Measurements from ENCODE around the gene NGF.

Gene NGF

DNA sequence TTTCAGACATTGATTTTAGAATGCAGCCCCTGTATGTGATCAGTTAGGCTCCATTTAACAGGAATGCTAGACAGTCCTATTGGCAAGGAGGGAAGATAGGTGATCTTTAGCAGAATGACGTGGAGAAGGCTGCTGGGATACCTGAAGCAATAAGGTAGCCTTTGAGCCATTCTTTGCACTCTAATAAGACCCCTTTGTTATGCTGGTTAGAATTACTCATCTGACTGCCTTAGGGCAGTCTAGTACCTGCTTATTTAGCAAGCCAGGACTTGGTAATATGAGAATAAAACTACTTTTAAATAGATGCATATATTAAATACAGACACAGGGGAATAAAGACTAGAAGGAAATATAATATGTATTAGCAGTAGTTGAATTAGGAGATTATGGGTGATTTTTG is 29.1 kb downstream of the NGF start:
- FAIRE-seq: no peak

DNA sequence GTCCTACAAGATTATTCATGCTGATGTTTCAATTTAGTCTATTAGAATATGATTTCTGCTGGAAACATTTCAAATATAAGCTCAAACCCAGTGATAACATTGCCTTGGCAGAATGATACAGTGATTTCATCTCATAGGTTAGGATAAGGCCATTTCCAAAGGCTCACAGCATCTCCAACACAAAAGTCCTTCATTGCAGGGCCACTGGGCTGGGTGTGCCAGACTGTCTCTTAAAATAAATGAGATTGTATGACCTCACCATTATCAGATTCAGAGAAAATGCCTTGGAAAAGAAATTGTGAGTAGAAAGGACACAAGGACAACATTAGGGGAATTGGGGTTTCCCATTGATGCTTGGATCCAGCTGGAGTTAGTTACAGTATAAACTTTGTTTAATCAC is 30.4 kb downstream of the NGF start:
- no peak for FAIRE-seq

DNA sequence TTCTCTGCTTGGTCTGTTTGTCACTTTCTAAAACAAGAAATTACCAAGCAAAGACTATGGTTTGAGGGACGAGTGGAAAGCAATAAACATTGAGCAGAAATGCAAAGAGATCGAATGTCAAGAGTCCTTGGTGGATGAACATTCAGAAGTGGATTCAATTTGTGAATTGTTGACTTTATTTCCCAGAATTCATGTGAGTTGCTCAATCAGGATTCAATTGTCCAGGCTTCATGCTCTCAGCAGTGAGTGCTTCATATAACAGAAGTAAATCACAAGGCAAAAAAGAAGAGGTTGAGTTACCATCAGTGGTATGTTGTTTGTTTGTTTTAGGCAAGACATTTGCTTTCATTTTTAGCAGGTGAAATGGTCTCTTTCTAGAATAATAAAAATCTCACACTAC is 31.9 kb downstream of the NGF start:
- FAIRE-seq: no peak

DNA sequence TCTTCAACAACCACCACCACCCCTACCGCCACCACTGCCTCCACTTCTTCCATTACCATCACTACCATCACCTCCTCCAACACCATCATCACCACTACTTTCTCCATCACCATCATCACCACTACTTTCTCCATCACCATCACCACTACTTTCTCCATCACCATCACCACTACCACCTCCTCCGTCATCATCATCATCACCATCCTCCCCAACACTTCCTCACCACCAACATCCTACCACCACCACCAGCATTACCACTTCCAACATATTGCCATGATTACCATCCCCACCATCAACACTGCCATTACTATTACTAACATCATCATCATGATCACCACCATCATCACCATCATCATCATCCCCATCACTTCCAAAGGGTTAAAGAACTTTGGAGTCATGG is 34.7 kb downstream of the NGF start:
- no peak for FAIRE-seq

DNA sequence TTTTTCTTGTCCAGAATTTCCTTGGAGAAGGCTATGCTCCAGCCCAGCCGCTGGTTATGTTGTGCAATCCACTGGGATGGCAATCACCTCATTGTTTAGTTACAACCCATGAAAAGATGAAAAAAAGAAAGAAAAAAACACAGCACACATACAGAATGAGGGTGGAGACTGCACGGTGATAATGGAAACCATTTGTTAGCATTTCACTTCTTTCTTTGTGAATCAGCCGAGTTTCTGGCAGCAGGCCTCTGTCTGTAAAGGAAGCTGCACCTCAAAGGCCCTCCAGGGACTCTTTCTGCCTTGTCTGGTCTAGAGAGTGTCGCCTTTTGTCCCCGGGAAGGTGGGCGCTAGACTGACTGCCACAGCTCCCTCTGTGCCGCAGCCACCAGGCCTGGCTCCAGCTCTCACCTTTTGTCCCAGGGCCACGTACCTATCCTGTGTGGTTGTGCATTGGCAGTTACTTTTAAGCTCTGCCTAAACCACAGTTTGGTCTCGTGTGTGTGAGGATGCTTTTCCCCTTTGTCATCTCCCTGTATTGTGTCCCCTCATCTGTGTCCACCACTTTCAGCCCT is 35.6 kb downstream of the NGF start:
- no peak for FAIRE-seq

DNA sequence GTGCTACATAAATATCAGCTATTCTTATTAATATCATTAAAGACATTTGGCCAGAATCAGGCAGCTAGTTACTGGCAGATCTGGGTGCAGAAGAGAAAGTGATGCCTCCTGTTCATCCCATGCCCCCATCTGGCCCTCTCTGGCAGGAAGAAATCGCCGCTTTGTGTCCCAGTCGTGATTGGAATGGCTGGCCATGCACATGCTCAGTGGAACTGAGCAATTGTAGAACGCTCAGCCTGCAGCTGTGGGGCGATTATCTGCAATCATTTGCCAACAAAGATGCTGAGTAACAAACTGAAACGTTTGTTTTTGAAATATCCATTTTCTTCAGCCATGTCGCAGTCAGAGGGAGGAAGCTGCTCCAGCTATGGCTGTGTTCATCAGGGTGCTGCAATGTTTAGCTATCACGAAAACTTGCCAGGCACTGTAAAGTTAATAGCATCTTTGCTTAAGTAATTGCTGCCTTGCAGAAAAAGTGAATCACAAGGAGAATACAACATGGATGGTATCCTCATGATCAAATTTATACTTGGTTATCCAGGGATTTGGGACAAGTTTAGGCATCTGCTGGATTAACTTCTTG is 36.5 kb downstream of the NGF start:
- FAIRE-seq: no peak

DNA sequence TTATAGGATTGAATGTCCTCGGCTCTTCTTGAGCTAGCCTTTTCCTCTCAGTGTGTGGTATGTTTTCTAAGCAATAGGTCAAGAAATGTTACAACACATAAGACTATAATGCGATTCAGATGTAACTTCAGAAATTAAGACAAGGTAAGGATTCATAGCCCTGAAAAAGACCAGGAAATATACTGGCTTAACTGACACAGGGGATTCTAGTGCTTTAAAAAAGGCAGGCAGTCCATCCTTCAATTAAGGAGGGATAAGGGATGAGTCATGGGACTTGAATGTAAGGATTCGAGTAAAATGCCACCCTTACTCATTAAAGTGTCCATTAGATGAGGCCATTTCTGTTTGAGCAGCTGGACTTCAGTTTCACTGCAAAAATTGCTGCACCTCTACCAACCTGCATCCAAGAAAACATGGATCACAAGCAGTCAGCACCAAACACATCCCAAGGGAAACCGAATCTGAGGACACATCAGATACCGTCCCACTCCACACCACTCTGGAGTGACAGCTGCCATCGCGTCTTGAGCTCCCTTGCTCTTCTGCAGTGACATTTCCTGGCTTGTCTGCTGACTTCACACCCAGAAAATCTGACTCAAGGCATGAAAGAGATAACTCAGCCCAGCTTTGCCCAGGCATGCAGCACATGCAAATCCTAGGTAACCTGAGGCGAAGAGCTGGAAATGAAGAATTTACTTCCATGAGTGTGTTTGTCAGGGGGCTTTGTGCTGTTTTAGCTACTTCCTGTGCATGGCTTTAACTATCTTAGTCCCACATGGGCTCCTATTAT is 37.8 kb downstream of the NGF start:
- no peak for FAIRE-seq

DNA sequence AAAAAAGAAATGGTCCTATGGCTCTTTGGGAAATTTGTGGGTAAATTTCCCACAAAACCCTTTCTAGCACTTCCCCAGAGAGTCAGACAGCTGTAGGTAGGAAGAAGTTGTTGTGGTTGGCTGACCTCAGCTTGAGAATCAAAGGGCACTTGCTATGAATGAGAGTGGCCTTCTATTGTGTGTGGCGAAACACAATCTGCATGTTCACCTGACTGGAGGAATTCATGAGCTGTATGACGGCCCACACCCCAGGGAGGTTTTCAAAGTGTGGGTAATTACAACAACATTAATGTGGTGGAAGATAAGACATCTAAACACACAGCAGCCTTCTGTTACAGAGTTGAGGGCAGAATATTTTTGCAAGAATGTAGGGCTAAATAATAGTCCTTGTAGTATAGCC is 38.8 kb downstream of the NGF start:
- no peak for FAIRE-seq

DNA sequence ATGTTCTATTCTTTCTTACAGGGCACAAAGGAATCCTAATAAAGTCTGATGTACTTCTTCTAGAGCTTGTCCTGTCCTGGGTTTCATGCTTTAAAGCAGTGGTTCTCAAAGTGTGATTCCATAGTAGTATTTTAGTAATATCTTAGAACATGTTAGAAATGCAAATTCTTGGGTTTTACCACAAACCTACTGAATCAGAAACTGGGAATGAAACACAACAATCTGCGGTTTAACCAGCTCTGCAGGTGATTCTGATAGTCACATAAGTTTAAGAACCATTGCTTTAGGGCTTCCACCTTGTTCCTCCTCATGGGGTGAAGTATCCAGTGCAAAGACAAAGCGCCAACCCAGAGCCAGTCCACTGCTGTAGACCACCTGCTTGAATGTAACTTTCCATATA is 41.1 kb downstream of the NGF start:
- no peak for FAIRE-seq

DNA sequence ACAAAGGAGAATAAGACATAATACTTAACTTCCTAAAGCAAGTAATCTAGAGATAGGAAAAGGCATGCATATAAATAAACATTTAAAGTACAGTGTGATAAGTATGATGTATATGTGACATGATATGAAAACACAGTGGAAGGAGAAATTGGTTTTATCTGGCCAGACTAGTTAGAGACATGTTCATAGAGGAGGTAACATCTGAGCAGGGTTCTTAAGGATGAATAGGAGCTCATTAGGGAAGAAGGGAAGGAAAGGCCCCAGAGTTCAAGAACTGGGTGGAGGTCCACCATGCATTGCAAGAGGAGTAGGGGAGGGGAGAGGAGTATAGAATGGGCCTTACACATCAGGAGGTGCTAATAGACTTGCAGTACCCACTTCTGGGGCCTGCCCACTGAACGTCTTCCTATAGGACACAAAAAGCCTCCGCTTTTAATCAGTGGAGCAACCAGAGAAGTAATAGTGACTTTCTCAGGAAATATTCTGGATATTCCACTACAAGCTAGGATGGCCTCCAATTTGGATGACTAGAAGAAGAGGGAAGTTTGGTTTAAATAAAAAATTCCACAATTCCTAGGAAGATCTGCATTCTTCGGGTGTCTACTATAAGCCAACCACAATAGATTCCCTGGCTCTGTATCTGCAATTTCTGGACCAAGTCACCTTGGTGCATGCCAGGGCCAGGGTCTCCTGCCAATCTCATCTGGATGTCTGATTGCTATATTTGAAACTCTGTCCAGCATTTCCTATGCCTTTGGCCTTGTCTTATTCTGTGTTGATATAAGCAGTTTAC is 41.9 kb downstream of the NGF start:
- no peak for FAIRE-seq

DNA sequence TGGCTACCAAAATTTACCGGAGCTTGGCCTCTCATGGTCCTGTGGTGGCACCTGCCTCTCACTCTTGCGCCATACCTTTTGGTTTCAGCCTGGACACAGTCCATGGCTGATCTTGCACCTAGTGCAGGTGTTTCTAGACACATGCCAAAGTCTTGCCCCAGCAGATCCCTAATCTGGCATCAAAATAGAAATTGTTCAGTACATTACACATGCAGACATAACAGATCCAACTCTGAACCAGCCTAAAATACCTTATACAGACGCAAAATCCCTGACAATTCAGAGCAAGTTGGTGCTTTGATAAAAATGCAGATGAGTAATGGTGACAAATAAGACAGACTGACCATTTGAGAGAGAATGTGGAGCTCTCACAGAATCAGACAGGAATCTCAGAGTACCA is 44.1 kb downstream of the NGF start:
- no peak for FAIRE-seq

DNA sequence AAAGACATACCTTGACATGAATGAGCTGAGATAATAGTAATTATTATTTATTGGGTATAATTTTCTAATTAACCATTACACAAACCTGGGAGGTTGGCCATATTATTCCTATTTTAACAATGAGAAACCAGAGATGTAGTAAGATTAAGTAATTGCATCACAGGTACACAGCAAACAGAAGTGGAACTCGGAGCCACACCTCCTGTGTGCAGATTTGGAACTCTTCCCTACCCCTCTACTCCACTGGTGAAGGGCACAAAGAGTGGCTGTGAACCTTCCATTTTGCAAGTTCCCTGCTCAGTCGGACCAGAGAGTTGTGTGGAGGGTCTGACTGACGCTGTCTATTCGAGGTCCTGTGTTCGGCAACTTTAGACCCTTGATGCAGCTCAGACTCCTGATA is 45.0 kb downstream of the NGF start:
- no peak for FAIRE-seq

DNA sequence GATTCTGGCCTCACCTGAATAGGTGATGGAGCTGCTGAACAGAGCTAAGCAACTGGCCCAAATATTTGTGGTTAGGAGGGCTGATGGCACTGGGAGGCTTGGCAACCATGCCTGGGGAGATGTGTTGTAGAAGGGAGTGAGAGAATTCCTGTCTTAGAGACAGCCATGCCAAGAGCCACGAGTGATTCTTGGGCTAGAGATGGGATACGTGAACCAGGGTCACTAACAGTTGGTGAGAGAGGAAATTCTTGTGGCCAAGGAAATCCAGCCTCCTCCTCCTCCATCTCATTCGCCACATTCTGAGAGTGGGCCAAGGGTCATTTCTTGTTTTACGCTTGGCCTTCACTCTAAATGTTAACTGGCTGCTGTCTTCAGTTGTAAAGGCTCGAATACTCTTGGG is 46.3 kb downstream of the NGF start:
- FAIRE-seq: no peak

DNA sequence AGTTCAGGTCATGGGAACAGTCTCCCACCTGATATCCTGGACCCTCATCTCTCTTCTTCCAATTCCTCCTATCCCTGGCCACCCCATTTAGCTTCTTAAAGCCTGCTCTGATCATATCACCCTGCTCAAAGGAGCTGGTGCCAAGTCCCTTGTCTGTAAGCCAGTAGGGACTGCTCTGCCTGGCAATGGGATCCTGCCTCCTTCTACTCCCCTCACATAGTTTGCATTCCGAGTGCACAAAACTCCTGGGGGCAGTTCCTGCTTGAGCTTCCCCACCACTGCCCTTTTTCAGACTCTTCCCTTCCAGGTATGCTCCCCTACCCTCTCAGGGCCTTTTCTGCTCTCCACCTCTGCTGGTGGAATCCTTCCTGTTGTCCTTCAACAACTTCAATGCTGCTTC is 48.1 kb downstream of the NGF start:
- FAIRE-seq: no peak

DNA sequence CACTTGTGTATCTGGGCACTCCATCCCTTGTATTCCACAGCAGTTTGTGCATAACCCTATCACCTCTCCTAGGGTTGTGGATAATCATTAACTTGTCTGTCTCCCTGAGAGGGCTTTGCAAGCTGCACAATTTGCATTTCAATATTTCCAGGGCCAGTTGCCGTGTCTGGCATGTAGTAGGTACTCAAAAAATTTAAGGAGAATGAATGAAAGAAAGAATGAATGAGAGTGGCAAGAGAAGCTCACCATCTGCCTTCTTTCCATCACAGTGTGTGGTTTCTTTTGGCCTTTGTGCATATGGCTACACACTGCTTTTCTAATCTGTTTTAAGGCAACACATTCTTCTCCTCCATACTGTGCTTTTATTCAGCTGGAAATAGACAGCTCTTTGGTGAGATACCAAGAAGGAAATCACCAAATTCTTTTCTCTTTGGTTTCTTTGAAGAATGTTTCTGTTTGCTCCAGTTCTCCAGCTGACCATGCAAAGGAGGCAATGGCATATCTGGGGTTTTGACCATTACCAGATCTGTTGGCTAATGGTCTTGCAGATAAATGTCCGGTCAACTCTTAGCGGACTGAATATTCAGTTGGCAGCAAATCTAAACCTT is 49.4 kb downstream of the NGF start:
- no peak for FAIRE-seq

DNA sequence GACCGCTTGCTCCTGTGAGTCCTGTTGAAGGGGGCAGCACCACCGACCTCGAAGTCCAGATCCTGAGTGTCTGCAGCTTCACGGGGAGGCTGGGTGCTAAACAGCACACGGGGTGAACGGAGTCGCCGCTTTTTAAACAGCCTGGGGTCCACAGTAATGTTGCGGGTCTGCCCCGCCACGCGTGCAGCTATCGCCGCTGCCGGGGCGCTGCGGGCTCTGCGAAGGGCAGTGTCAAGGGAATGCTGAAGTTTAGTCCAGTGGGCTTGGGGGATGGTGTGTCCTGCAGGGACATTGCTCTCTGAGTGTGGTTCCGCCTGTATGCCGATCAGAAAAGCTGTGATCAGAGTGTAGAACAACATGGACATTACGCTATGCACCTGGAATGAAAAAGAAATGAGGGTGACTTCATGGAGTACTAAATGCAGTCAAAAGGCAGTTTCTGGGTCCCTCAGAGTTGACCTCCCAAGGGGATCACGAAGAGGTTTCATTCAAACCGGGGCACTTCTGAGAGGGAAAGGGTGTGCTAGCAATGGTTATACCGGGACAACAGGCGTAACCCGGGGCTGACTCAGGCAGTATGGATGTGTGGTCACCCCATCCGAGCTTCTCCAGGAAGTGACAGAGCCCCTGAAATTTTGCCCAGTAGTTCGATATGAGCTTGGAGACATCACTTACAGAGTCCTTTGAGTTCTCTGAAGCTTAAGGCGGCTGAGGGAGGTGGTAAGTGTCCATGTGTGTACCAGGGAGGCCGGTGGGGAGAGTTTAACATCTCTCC is 51.4 kb downstream of the NGF start:
- FAIRE-seq: no peak

DNA sequence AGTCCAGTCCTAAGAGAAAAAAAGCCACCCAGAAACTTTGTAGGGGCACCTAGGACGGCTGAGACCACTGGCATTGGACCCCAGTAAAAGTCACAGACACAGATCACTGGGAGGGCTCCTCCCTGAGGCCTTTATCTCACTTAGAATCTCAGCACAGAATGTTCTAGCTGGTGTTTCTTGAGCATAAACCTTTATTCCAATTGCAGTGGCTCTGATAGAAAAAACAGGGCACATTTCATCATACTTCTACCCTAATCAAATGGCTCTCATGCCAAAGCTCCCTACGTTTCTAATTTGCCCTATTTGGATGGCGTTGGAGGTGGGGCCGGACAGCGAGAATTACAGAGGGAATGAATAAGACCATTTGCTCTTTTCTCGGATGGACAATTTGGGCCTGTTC is 53.8 kb downstream of the NGF start:
- FAIRE-seq: no peak

DNA sequence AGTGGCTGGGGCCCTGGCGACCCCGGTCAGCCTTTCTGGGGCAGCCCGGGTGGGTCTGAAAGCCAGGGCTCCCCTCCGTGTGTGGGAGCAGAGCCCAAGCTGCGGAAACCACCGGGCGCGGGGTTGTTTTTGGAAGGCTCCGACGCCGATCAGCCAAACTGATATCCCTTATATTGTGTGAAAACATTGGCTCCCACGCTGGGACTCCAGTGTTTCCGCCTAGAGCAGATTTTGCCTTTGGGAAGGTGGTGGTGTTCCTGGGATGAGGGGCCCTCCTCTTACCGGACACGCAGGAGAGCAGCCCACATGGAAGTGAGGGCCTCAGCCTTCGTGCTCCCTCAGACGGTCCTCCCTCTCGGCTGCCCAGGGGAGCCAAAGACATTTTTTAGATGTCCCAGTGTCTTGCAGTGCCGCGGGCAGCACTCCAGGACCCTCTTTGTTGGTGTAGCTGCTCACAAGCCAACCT is 54.3 kb downstream of the NGF start:
- FAIRE-seq: no peak

DNA sequence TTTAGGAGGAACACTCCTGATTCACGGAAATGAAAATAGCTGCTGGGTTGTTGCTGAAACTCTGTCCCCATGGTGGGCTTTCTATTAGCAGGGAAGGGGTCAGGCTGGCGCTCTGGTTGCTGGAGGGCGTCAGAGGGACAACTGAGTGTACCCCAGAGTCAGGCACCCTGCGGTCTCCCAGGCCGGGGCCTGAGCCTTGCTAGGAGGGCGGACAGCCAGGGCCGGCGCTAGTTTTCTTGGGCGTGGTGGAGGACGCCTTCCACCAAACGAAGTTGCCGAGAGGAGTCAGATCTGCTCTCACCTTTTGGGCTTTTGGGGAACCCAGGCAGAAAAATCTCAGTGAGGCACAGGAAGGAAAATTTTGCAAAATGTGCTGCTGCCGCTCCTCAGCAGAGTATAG is 54.8 kb downstream of the NGF start:
- no peak for FAIRE-seq

DNA sequence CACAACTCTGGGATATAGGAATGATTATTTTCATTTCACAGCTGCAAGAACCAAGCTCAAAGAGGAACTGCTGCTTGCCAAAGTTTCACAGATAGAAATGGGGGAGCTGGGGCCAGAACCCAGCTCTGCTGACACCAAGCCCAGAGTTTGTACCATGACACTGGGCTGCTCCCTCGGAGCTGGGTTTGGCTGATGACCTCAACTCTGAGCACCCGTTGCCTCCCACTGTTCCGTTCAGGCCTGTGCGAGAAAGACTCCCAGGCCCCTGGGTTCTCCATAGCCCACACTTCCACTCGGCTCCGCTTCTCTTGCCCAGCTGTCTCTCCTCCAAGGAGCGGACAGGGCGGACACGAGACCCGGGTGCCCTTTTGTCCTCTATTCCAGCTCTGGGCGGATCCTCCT is 55.2 kb downstream of the NGF start:
- no peak for FAIRE-seq

DNA sequence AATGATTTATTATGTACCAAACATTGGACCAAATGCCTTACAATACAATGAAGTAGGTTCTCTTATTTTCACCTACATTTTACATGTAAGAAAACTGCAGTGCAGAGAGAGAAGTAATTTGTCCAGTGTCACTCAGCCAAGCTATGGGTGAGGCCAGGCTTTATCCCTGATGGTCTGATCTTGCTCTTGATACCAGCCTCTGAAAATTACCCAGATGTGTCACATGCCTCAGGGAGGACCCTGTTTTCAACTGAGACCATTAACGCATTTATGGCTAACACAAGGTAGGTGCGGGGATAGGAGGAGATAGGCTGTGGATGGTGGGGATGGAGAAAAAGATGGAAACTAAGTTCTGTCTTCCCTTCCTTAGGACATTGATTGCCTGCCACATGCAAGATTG is 56.9 kb downstream of the NGF start:
- FAIRE-seq: no peak

DNA sequence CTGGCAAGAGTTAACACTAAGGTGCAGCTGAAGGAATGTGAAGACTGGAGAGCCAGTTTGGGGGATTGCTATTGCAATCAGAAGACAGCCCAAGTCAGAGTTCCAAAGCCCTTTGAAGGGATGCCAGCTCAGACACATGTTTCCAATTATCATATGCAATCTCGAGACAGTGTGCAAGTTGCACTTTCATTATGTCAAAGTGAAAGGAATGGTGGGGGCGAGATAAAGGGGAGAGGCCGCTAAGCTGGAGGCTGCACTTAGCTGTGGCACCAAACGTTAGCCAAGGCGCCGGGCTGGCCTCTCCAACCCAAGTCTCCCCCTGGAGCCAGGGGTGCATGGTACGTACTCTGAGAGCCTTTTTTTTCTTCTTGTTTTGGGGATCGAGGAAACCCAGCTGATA is 58.0 kb downstream of the NGF start:
- FAIRE-seq: no peak

Measured in colon (tissue), 2 donors.